Body of pancreas (tissue), 4 donors: ENCODE data around the gene PTCD1.

ENCODE experiments used
- POLR2A ChIP-seq, 3 donors: fragments of 450-650 bp; IDR thresholded peaks; one replicate each; pipeline ENCODE4 v1.6.1; 2016; ENCODE audit warnings: antibody characterized with exemption in 3 of 3, mild to moderate bottlenecking in 2 of 3
- TF ChIP-seq, protein P1 (sequence below), 7 experiments: fragments of 450-650 bp in 4 of 7; fragments of 200-600 bp in 3 of 7; sonication (generic) in 3 of 7; IDR thresholded peaks; one replicate each; pipeline ENCODE4 v1.5.1; 2016 to 2019; ENCODE audit warnings: antibody characterized with exemption in 7 of 7

DNA sequence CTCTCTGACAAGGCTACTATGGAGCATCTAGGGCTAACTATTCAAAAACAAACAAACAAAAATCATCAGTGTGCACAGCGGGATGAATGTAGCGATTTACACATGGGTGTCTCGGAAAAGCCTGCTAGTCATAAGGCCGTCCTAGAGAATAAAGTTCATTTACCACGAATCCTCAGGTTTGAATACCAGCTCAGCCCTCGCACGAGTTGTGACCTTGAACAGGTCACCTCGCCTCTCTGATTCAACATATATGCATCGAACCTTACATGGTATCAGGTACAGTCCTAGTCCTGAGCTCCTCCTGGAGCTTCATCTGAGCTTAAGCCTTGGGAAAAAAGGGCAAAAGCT, 26.8 kb upstream of the PTCD1 start:
- TF ChIP-seq, protein P1, sequence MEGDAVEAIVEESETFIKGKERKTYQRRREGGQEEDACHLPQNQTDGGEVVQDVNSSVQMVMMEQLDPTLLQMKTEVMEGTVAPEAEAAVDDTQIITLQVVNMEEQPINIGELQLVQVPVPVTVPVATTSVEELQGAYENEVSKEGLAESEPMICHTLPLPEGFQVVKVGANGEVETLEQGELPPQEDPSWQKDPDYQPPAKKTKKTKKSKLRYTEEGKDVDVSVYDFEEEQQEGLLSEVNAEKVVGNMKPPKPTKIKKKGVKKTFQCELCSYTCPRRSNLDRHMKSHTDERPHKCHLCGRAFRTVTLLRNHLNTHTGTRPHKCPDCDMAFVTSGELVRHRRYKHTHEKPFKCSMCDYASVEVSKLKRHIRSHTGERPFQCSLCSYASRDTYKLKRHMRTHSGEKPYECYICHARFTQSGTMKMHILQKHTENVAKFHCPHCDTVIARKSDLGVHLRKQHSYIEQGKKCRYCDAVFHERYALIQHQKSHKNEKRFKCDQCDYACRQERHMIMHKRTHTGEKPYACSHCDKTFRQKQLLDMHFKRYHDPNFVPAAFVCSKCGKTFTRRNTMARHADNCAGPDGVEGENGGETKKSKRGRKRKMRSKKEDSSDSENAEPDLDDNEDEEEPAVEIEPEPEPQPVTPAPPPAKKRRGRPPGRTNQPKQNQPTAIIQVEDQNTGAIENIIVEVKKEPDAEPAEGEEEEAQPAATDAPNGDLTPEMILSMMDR (IDR thresholded peaks at IDR 0.05) = no peak
- TF ChIP-seq POLR2A (IDR thresholded peaks at IDR 0.05) = no peak
